RCC 7860 (cell line): ENCODE data around the gene ATG16L2.
"Not testable (repeated sequence)": the region's sequence is repeated elsewhere in the genome, so short reads cannot be mapped to it uniquely, and the experiment has no call there.

Experiments used
- DNase-seq: peaks from one replicate; pipeline ENCODE4 v3.0.0-alpha.2; 2015; ENCODE audit warnings: low spot score
- FAIRE-seq: peaks from 2 replicates; lab custom pipeline; 2012; peaks lifted over from hg19 to GRCh38; lab: Jason Lieb, UNC

Gene ATG16L2

DNA sequence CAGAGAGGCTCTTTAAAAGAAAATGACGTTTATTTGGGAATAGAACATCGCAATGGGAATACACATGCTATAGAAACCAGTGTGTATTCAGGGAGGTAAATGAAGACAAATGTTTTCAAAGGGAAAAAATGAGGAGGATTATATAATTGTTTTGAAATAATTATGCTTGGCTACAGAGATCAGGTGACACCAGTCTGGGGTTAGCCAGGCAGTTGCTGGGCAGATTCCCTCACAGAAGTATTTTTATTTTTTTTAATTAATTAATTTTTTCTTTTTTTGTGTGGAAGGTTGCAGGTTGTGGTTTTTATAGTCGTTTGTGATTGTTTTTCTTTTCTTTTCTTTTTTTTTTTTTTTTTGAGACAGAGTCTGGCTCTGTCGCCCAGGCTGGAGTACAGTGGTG lies 14.8 kb upstream of the ATG16L2 start:
- DNase-seq = no peak
- FAIRE-seq = no peak

- DNase-seq (no peak), FAIRE-seq (no peak)
Observed at GRCh38 chr11:72802822-72803221, 11.4 kb upstream of the ATG16L2 start.

DNA sequence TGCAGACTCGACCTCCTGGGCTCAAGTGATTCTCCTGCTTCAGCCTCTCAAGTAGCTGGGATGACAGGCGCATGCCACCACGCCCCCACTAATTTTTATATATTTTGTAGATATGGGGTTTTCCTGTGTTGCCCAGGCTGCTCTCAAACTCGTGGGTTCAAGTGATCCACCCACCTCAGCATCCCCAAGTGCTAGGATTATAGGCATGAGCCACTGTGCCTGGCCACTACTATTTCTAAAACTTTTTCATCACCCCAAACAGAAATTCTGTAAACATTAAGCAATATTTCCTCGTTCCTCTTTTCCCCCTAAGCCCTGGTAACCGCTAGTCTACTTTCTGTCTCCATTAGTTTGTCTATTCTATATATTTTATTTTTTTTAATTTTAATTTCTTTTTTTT lies 9.0 kb upstream of the ATG16L2 start:
- FAIRE-seq = no peak
- no peak for DNase-seq

GRCh38 chr11:72806378-72806777 lies 7.8 kb upstream of the ATG16L2 start:
- not testable (repeated sequence) for DNase-seq, FAIRE-seq

DNA sequence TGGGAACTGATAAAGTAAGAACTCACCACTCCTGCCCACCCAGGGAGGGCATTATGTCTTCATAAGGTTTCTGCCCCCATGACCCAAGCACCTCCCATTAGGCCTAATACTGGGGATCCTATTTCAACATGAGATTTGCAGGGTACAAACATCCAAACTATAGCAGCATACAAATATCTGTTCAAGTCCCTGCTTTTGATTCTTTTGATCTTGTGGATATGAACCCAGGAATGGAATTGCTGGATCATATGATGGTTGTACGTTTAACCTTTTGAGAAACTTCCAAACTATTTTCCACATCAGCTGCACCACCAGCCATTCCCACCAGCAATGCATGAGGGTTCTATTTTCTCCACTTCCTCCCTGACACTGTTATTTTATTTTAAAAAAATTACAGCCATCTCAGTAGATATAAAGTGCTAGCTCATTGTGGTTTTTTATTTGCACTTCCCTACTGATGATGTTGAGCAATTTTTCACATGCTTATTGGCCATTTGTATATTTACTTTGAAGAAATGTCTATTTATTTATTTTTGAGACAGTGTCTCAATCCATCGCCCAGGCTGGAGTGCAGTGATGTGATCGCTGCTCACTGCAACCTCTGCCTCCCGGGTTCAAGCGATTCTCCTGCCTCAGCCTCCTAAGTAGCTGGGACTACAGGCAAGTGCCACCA lies 7.1 kb upstream of the ATG16L2 start:
- no peak for FAIRE-seq
- no peak for DNase-seq

DNA sequence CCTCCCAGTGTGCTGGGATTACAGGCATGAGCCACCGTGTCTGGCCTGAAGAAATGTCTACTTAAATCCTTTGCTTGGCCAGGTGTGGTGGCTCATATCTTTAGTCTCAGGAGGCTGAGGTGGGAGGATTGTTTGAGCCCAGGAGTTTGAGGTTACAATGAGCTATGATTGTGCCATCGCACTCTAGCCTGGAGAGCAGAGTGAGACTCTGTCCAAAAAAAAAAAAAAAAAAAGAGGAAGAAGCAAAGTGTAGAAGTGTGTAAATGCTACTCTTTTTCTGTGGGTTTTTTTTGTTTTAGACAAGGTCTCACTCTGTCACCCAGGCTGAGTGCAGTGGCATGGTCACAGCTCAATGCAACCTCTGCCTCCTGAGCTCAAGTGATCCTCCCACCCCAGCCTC lies 6.4 kb upstream of the ATG16L2 start:
- FAIRE-seq (no peak), DNase-seq (no peak)

DNA sequence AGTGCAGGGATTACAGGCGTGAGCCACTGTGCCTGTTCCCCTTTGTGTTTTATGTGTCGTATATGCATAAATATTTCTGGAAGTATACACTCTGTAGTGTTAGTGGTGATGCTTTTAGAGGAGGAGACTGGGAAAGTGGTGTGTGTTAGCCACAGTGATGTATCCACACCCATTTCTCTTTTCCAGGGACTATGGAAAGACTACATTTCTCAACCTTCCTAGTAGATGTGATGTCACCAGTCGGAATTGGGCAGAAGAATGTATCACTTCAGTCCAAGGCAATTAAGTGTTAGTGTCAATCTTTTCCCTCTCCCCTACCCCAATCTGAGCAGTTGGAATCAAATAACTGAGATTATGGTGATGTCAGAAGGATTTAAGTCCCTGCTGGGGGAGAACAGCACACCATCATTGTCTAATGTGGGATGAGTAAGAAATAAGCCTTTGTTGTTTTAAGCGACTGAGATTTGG lies 5.8 kb upstream of the ATG16L2 start:
- FAIRE-seq = no peak

GRCh38 chr11:72811686-72812085 lies 2.5 kb upstream of the ATG16L2 start:
- not testable (repeated sequence) for DNase-seq, FAIRE-seq

More for the DNA sequence above, 5.8 kb upstream of the ATG16L2 start:
- DNase-seq = no peak

DNA sequence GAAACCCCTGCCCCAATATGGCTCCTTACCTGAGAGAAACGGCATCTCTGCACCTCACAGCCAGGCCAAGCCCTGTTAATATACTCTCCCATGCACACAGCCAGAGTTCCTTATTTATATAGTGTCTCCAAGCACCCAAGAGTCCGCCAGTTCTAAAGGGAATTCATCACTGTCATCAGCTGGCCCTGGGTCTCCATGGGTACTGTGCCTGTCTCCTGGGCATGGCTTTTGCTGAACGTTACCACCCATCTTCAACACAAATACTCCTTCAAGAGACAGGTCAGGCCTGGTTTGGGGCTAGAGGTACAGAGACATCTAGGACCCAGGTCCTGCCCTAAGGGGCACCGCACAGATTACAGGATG lies 1.6 kb upstream of the ATG16L2 start:
- DNase-seq (peak; percentile 59), FAIRE-seq (no peak)

- DNase-seq = peak; percentile 47
- FAIRE-seq = no peak
Observed at GRCh38 chr11:72812967-72813739, 1.1 kb upstream of the ATG16L2 start.

DNA sequence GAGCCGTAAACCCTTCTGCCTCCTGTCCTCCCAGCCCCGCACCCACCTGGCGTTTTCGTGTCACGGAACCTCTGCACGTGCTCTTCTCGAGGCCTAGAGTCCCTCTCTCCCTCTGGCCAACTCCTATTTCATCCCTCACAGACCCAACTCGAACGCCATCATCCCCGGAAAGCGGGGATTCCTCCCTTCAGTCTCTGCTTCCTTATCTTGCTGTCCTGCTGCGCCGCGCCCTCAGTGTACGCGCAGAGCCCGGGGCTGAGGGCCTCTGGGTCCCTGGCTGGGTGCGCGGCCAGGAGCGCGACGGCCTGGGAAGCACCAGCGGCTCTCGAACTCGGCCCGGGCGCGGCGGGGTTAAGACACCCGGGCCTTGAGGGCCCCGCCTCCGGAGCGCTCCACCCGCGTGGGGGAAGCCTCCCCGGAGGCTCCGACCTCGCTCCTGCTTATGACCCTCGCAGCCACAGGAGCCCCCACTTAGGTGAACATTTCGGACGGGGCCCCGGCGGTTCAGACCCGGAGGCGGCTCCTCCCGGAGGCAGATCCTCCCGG lies 398 bp upstream of the ATG16L2 start:
- DNase-seq (peak; percentile 55), FAIRE-seq (no peak)

DNA sequence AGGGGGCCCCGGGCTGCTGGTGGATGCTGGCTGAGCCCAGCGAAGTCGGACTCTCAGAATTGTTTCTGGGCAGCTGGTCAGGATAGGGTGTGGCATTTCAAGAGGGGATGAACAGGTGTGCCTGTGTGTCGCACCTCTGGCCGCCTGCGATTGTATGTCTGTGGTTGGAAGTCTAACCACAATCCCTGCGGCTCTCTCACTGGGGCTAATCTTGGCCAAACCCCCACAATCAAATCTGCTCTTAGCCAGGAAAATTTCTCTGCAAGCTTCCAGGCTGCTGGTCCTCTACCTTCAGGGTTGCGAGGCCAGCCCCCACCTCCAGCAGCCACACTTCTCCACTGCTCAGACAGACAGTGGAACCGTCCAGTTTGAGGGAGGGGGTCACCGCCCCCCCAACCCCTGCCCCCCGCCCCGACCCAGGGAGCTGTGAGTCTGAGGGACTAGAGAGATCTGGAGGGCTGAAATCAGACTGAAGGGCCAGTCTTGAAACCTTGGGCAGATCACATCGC lies 953 bp downstream of the ATG16L2 start:
- FAIRE-seq = no peak

DNA sequence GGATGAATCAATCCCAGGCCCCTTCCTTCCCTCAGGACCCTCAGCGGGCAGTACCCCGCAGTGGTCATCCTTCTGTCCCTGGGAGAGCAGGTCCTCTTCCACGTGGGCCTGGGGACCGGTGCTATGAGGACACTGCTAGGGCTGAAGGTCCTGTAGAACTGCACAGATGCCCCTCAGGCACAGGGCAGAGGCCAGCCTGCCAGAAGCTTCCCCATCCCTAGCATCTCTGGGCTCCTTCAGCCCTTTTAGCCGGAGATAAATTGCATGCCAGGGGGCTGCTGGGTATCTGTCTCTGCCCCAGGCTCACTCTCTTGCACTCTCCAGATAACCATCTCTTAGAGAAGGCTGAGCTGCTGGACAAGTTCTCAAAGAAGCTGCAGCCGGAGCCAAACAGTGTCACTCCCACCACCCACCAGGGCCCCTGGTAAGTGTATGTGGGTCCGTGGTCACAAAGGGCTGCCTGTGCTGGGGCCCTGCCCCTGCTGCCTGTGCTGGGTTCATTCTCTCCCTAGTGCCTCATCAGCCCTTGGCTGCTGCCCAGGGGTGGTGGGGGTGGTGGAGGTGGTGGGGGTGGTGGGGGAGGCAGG lies 2.3 kb downstream of the ATG16L2 start:
- FAIRE-seq (no peak), DNase-seq (peak; percentile 6)

More for the DNA sequence above, 953 bp downstream of the ATG16L2 start:
- DNase-seq = no peak

GRCh38 chr11:72817966-72818365 lies 3.8 kb downstream of the ATG16L2 start:
- DNase-seq (no peak), FAIRE-seq (no peak)

- FAIRE-seq = no peak
- no peak for DNase-seq
Observed at GRCh38 chr11:72818971-72819370, 4.8 kb downstream of the ATG16L2 start.

DNA sequence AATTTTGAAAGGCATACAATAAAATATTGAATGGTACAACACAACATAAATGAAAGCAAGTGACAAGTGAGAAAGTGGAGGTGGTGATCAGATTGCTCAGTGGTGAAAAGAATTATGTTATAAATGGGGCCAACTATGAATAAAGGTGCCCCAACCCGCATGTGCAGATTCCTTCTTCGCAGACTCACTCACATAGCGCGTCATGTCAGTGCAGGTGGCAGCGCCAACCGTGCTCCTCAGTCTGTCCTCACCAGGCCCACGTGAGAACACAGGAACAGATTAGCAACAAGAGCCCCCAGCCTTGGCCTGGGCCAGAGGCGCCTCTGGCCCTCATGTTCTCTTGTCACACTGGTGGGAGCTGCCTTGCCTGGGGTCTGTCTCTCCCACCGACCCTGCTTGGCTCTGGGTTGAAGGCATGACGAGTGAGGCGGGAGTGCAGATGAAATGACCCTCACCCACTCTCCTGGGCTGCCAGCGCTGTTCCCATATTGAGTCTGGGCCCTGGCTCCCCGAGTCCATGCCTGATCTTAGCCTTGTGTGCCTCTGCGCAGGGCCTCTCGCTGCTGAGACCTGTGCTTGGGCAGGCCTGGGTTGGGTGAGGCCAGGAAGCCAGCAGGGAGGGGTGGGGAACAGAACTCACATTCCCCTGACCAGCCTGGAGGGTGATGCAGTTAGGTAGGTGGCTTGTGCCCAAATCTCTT lies 6.4 kb downstream of the ATG16L2 start:
- no peak for FAIRE-seq
- DNase-seq = no peak

DNA sequence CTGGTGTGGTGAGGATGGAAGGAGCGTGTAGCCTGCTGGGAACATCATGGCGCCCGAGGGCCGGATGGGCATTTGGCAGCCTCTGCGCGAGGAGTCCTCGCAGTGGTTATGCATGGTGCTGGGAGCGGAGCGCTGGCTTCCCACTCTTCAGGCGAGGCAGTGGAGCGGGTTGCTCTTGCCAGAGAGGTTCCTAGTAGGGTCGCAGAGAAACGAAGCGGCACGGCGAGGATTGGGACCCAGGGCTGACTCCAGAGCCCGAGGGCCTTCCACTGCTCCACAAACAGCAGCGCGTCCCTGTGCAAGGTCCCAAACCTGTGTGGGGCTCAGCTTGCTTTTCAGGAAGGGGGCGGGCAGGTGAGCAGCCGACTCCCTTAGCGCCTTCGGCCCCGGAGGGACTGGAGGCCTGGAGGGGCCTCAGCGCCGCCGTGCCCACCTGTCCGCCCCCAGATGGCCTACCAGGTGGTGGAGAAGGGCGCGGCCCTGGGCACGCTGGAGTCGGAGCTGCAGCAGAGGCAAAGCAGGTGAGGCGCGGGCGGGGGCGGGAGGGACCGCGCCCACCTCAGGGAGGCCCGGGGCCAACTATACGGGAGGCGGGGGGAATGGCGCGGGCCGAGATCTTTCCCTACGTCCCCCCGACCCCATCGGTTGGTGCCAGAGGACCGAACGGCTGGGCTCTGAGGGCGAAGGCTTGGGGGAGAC lies 7.2 kb downstream of the ATG16L2 start:
- no peak for FAIRE-seq

DNA sequence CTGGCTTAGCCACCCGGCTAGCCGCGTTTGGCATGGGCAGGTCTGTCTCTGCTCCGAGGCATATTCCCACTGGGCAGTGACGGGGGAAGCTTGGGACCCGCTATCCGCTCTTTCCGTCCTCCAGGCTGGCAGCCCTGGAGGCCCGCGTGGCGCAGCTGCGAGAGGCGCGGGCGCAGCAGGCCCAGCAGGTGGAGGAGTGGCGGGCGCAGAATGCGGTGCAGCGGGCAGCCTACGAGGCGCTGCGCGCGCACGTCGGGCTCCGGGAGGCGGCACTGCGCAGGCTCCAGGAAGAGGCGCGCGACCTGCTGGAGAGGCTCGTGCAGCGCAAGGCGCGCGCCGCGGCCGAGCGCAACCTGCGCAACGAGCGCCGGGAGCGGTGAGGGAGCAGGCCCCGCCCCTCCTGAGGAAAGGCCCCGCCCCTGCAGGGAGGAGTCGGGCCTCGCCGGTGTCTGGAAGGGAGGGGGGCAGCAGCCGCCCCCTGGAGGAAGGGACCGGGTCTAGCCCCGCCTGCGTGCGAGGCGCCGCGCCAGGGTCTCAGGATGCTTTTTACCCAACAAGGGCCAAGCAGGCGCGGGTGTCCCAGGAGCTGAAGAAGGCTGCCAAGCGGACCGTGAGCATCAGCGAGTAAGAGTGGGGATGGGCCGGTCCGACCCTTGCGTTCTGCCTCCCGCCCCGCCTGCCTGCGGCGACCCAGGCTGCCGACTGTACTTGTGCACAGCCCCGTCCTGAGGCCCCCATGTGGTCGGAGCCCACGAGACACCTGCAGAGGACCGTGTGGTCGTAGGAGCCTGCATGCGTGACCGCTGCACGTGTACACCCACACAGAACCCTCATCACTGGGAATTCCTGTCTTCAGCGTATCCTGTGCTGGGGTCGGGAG lies 7.9 kb downstream of the ATG16L2 start:
- DNase-seq (no peak), FAIRE-seq (no peak)

More for the DNA sequence above, 7.2 kb downstream of the ATG16L2 start:
- no peak for DNase-seq

DNA sequence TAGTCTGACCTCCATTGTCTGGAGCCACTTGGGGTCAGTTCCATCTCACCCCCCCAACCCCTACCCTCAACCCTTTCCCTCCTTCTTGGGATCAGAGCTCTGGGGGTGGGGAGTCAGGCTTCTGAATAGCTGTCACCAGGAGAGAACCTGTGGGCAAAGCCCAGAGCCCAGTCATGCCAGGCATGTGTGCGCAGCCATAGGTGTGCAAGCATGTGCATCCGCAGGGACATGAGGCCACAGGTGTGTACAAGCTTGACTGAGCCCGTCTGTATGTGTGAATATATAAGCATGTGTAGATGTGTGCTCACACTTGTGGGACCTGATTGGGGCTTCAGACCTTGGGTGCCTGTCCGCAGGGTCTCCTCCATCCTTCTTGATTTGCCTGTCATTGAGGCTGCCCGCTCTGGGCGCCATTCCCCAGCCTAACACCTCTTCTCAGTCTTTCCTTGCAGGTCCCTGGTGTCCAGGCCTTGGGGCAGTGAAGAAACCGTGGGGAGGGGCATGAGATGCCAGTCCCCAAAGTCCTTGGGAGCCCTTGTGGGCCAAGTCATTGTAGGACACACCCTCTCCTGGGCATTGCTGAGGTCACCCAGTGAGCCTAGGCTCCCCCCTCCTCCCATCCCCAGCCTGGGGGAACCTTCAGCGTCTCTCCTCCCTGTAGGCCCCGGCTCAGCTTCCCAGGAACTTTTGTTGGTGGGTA lies 9.0 kb downstream of the ATG16L2 start:
- FAIRE-seq (no peak), DNase-seq (no peak)
